ENCODE results near the gene OR52N2.

Gene OR52N2

GRCh38 chr11:5846701-5847100 is 38.0 kb downstream of the OR52N2 start:
- Histone ChIP-seq H3F3A (ENCODE audit: insufficient read depth, low read length) (no peaks in the 10 kb centered on the region), H3K27me3 (ENCODE audit: insufficient read depth, low read length) (no peaks in the 10 kb centered on the region), H3K36me3 (ENCODE audit: insufficient read depth, low read length) (no peaks in the 10 kb centered on the region), H3K4me1 (ENCODE audit: insufficient read depth, low read length, severe bottlenecking) (no peaks in the 10 kb centered on the region), H3K27ac (ENCODE audit: low read depth, low read length, poor library complexity, severe bottlenecking) (no peak overlapping the region), H4K20me1 (ENCODE audit: insufficient read depth, low read length) (no peaks in the 10 kb centered on the region), H3K9ac (ENCODE audit: low read length) (no peak overlapping the region), H3K9me2 (ENCODE audit: low read depth, low read length) (no peaks in the 10 kb centered on the region), H3K4me3 (ENCODE audit: low read depth, low read length, poor library complexity, severe bottlenecking) (no peak overlapping the region), H3K79me2 (ENCODE audit: insufficient read depth, low read length) (no peaks in the 10 kb centered on the region), H2AFZ (ENCODE audit: low read length) (no peak overlapping the region), H3K9me3 (ENCODE audit: low read length) (no peaks in the 10 kb centered on the region), H3K4me2 (ENCODE audit: low read length) (no peak overlapping the region)
- no peak for TF ChIP-seq EZH2 (IDR thresholded peaks at IDR 0.05; ENCODE audit: borderline replicate concordance, low read length)
- TF ChIP-seq, protein P1, sequence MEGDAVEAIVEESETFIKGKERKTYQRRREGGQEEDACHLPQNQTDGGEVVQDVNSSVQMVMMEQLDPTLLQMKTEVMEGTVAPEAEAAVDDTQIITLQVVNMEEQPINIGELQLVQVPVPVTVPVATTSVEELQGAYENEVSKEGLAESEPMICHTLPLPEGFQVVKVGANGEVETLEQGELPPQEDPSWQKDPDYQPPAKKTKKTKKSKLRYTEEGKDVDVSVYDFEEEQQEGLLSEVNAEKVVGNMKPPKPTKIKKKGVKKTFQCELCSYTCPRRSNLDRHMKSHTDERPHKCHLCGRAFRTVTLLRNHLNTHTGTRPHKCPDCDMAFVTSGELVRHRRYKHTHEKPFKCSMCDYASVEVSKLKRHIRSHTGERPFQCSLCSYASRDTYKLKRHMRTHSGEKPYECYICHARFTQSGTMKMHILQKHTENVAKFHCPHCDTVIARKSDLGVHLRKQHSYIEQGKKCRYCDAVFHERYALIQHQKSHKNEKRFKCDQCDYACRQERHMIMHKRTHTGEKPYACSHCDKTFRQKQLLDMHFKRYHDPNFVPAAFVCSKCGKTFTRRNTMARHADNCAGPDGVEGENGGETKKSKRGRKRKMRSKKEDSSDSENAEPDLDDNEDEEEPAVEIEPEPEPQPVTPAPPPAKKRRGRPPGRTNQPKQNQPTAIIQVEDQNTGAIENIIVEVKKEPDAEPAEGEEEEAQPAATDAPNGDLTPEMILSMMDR (IDR thresholded peaks at IDR 0.05; ENCODE audit: low read length): no peak

DNA sequence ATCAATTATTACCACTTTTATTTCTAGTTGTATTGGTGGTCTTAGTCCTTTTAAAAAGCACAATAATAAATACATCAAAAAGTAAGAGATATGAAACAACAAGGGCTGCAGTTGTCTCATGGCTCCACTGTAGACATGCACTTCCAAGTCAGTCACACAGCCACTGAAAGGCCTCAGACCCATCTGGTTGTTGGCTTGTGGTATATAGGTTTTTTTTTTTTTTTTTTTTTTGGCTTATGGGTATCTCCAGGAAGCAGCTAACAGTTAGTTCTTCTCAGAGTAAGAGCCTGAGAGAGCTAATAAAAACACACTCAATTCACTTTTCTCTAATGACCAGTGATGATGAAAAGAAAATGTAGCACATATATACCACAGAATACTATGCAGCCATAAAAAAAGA is 39.0 kb downstream of the OR52N2 start:
- H3K9me3 ChIP-seq (ENCODE audit: low read length): no peaks in the 10 kb centered on the region
- no peak overlapping the region for H3K9ac ChIP-seq (ENCODE audit: low read length)
- no peaks in the 10 kb centered on the region for H3K79me2 ChIP-seq (ENCODE audit: insufficient read depth, low read length)
- H3K4me2 ChIP-seq (ENCODE audit: low read length): no peak overlapping the region
- no peaks in the 10 kb centered on the region for H3K36me3 ChIP-seq (ENCODE audit: insufficient read depth, low read length)
- H2AFZ ChIP-seq (ENCODE audit: low read length): no peak overlapping the region
- H3K27me3 ChIP-seq (ENCODE audit: insufficient read depth, low read length): no peaks in the 10 kb centered on the region
- no peaks in the 10 kb centered on the region for H3K9me2 ChIP-seq (ENCODE audit: low read depth, low read length)
- H3K4me3 ChIP-seq (ENCODE audit: low read depth, low read length, poor library complexity, severe bottlenecking): no peak overlapping the region
- H3F3A ChIP-seq (ENCODE audit: insufficient read depth, low read length): no peaks in the 10 kb centered on the region
- H3K27ac ChIP-seq (ENCODE audit: low read depth, low read length, poor library complexity, severe bottlenecking): no peak overlapping the region
- no peaks in the 10 kb centered on the region for H4K20me1 ChIP-seq (ENCODE audit: insufficient read depth, low read length)
- TF ChIP-seq, protein P1 (IDR thresholded peaks at IDR 0.05; ENCODE audit: low read length): no peak
- TF ChIP-seq EZH2 (IDR thresholded peaks at IDR 0.05; ENCODE audit: borderline replicate concordance, low read length): no peak
- H3K4me1 ChIP-seq (ENCODE audit: insufficient read depth, low read length, severe bottlenecking): no peaks in the 10 kb centered on the region

DNA sequence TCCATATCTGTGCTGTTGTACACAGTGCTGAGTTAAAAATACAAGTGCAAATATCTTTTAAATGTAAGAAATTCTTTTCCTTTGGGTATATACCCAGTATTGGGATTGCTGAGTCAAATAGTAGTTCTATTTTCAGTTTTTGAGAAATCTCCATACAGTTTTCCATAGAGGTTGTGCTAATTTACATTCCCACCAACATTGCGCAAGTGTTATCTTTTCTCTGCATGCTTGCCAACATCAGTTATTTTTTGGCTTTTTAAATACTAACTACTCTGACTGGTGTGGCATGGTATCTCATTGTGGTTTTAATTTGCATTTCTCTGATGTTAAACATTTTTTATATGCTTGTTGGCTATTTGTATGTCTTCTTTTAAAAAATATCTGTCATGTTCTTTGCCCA is 42.3 kb downstream of the OR52N2 start:
- H4K20me1 ChIP-seq (ENCODE audit: insufficient read depth, low read length): no peaks in the 10 kb centered on the region
- no peaks in the 10 kb centered on the region for H3K27me3 ChIP-seq (ENCODE audit: insufficient read depth, low read length)
- no peak overlapping the region for H3K27ac ChIP-seq (ENCODE audit: low read depth, low read length, poor library complexity, severe bottlenecking)
- TF ChIP-seq EZH2 (IDR thresholded peaks at IDR 0.05; ENCODE audit: borderline replicate concordance, low read length): no peak
- TF ChIP-seq, protein P1 (IDR thresholded peaks at IDR 0.05; ENCODE audit: low read length): no peak
- no peaks in the 10 kb centered on the region for H3K9me3 ChIP-seq (ENCODE audit: low read length)
- no peak overlapping the region for H3K9ac ChIP-seq (ENCODE audit: low read length)
- no peak overlapping the region for H3K4me2 ChIP-seq (ENCODE audit: low read length)
- no peak overlapping the region for H3K4me3 ChIP-seq (ENCODE audit: low read depth, low read length, poor library complexity, severe bottlenecking)
- H3K9me2 ChIP-seq (ENCODE audit: low read depth, low read length): no peaks in the 10 kb centered on the region
- no peaks in the 10 kb centered on the region for H3K4me1 ChIP-seq (ENCODE audit: insufficient read depth, low read length, severe bottlenecking)
- H2AFZ ChIP-seq (ENCODE audit: low read length): no peak overlapping the region
- H3K79me2 ChIP-seq (ENCODE audit: insufficient read depth, low read length): no peaks in the 10 kb centered on the region
- no peaks in the 10 kb centered on the region for H3K36me3 ChIP-seq (ENCODE audit: insufficient read depth, low read length)
- H3F3A ChIP-seq (ENCODE audit: insufficient read depth, low read length): no peaks in the 10 kb centered on the region

All from OCI-LY1 (cell line).